Psoas muscle (tissue), 8 donors: ENCODE measurements around the gene JOSD2. TPM values are rescaled to one million over a fixed set of nuclear protein-coding genes. Genes with fewer than 3 reads are reported as not detected.

Source experiments
- ATAC-seq, 4 donors: fragments of 200-7000 bp; cut with Tn5 transposase; one replicate each; pipeline ENCODE4 v1.9.1; 2020; ENCODE audit warnings: moderate library complexity in 3 of 4, mild to moderate bottlenecking in 2 of 4
- DNase-seq, 2 donors: peaks; one replicate each; pipeline ENCODE4 v3.0.0-alpha.2; 2020
- H3K27ac ChIP-seq: fragments of 200-600 bp; one replicate; pipeline ENCODE4 v1.8.0; 2022
- H3K27me3 ChIP-seq, 3 donors: fragments of 200-600 bp in 1 of 3; one replicate each; pipeline versions ENCODE4 v1.6.1 to v1.8.0; 2013 to 2022; ENCODE audit warnings: low read length in 2 of 3, mild to moderate bottlenecking in 2 of 3, moderate library complexity in 1 of 3; ENCODE audit not compliant: insufficient read depth in 3 of 3
- H3K36me3 ChIP-seq, 2 donors: fragments of 200-600 bp in 1 of 2; one replicate each; pipeline versions ENCODE4 v1.6.1 to v1.8.0; 2013 to 2022; ENCODE audit warnings: low read depth in 1 of 2, mild to moderate bottlenecking in 1 of 2, moderate library complexity in 1 of 2; ENCODE audit not compliant: insufficient read depth in 1 of 2
- H3K4me1 ChIP-seq: fragments of 200-600 bp; one replicate; pipeline ENCODE4 v1.8.0; 2022
- H3K4me3 ChIP-seq: fragments of 200-600 bp; one replicate; pipeline ENCODE4 v1.8.0; 2022; ENCODE audit warnings: mild to moderate bottlenecking
- H3K9me3 ChIP-seq: fragments of 200-600 bp; one replicate; pipeline ENCODE4 v1.8.0; 2022
- WGBS, 3 donors: extraction: QIAGEN DNeasy Blood & Tissue Kit; methylation state at CpG; one replicate each; pipeline versions ENCODE4 v1.1.6 to v1.1.7; 2013; 5-methylcytosine and 5-hydroxymethylcytosine counted together
- intact Hi-C, 2 donors: fragments of 100-400 bp; cut with DNase I; formaldehyde crosslinking; loops; one replicate each; pipeline versions ENCODE4 v1.11.0 to v1.14.2; 2022
- polyA plus RNA-seq, 3 donors: library from polyadenylated mRNA; stranded (reverse); fragments of 200-250 nt; gene quantifications; one replicate each; pipeline ENCODE4 v1.2.3, GENCODE V29; 2013
- total RNA-seq, 4 donors: library from RNA; stranded (reverse); fragmentation: NEBNext Ultra II Directional in 2 of 4; extraction: Animal tissue kit (Norgen Biotek cat#: 25700) in 2 of 4; gene quantifications; one replicate each; pipeline versions ENCODE4 v1.2.1 to v1.2.4, GENCODE V29; 2021 to 2023
- TF ChIP-seq, protein P1 (sequence below): fragments of 200-600 bp; IDR thresholded peaks from one replicate; pipeline ENCODE4 v1.8.0; 2022; ENCODE audit warnings: antibody characterized with exemption
- donor health status: healthy with polysubstance abuse.
- donor health status: DM: no; HTN: no; CAD: no; lungs with moderate emphysema.
- donor health status: Bipolar disorder and iron deficiency.
- donor health status: healthy.
- donor health status: DM: yes; HTN: yes; CAD: no.
- donor health status: DM: no; HTN: no; CAD: no.
- donor health status: DM: no; HTN: no; CAD: no.
- donor health status: DM: yes; HTN: yes; CAD: no.

Gene JOSD2
- total and polyA plus RNA-seq, 7 donors, result 28.5 to 87.2 (median 41.0) TPM

GRCh38 chr19:50459067-50459456 lies 51.9 kb downstream of the JOSD2 start:
- Histone ChIP-seq H3K4me1 (no peaks in the 10 kb centered on the region), H3K27me3 (peaks cover 0 to 13% (median 0%) of the 10 kb centered on the region in 3 donors), H3K4me3 (no peak overlapping the region), H3K36me3 (peaks cover 0 to 71% of the 10 kb centered on the region in 2 donors), H3K9me3 (no peaks in the 10 kb centered on the region), H3K27ac (no peak overlapping the region)
- WGBS, 3 donors, result 49 to 58% (median 55%) methylated on average over 28 to 32 of the region's 32 CpGs
- ATAC-seq, result no peak
- TF ChIP-seq, protein P1, sequence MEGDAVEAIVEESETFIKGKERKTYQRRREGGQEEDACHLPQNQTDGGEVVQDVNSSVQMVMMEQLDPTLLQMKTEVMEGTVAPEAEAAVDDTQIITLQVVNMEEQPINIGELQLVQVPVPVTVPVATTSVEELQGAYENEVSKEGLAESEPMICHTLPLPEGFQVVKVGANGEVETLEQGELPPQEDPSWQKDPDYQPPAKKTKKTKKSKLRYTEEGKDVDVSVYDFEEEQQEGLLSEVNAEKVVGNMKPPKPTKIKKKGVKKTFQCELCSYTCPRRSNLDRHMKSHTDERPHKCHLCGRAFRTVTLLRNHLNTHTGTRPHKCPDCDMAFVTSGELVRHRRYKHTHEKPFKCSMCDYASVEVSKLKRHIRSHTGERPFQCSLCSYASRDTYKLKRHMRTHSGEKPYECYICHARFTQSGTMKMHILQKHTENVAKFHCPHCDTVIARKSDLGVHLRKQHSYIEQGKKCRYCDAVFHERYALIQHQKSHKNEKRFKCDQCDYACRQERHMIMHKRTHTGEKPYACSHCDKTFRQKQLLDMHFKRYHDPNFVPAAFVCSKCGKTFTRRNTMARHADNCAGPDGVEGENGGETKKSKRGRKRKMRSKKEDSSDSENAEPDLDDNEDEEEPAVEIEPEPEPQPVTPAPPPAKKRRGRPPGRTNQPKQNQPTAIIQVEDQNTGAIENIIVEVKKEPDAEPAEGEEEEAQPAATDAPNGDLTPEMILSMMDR, result no peak
- intact Hi-C loops, result no loop called here
- no peak for DNase-seq

DNA sequence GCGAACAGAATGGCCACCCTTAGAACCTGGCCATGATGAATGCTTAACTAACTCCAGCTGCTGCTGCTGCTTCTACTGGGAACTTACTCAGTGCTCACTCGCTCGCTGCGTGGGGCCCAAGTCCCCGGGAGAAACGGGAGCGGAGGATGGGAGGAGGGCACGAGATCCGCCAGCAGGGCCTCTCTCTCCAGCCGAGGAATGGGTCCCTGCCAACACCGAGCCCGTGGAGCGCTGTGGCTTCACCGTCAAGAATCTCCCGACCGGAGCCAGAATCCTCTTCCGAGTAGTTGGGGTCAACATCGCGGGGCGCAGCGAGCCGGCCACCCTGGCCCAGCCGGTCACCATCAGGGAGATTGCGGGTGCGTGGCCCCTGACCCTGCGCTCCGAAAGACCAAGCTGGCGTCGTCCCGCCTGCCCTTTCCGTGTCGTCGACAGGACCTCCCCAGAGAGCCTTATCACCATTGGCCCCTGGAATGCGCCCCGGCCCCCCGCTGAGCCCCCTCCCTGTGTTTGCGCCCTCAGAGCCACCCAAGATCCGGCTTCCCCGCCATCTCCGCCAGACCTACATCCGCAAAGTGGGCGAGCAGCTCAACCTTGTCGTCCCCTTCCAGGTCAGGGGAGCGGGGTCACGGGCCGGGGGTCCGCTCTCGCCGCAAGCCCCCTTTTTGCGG lies 52.5 kb downstream of the JOSD2 start:
- Histone ChIP-seq H3K9me3 (no peaks in the 10 kb centered on the region), H3K27me3 (peaks cover 0 to 13% (median 0%) of the 10 kb centered on the region in 3 donors), H3K27ac (no peak overlapping the region), H3K36me3 (peaks cover 0 to 73% of the 10 kb centered on the region in 2 donors), H3K4me3 (no peak overlapping the region), H3K4me1 (no peaks in the 10 kb centered on the region)
- ATAC-seq (no peak), DNase-seq (no peak)
- TF ChIP-seq, protein P1, result no peak
- WGBS, 3 donors, result 40 to 41% (median 41%) methylated on average over 45 to 50 of the region's 50 CpGs
- intact Hi-C loops, result no loop called here

DNA sequence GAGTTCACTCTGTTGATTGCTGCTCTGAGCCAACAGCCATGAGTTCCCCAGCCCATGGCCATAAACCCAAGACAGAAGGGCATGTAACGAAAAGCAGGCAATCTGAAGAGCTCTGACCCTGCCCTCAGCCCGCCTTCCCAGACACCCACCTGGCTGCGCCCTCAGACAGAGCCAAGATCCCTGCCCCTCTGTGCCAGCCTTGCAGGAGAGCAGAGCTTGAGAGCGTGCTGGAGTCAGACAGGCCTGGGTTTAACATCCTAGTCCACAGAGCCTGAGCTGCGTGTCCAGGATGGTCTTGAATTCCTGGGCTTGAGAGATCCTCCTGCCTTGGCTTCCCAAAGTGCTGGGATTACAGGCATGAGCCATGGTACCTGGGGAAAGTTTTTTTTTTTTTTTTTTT lies 53.7 kb downstream of the JOSD2 start:
- no peak for ATAC-seq
- Histone ChIP-seq H3K36me3 (peaks cover 0 to 77% of the 10 kb centered on the region in 2 donors), H3K4me3 (no peak overlapping the region), H3K27me3 (peaks cover 0 to 13% (median 0%) of the 10 kb centered on the region in 3 donors), H3K27ac (no peak overlapping the region), H3K4me1 (no peaks in the 10 kb centered on the region), H3K9me3 (no peaks in the 10 kb centered on the region)
- intact Hi-C loops, result no loop called here
- WGBS, 3 donors, result 84 to 88% (median 85%) methylated on average over 5 of the region's 5 CpGs
- TF ChIP-seq, protein P1, result no peak
- no peak for DNase-seq

Other genes starting within 250 kb of the JOSD2 start
- 1 to 10 TPM in 3 of 4 donors, under 1 TPM in 1; 0.65 to 2.4 (median 1.5) TPM for gene KCNC3, start 181.8 kb downstream of the JOSD2 start, total RNA-seq
- gene KCNC3, start 181.8 kb downstream of the JOSD2 start, polyA plus RNA-seq, result 1 to 10 TPM in 1 of 3 donors, under 1 TPM in 2; 0.10 to 1.1 (median 0.64) TPM
- gene NAPSA, start 145.6 kb downstream of the JOSD2 start, total RNA-seq, result under 1 TPM in 1 of 4 donors, not detected in 3; 0.29 TPM
- under 1 TPM; 0.10 to 0.47 (median 0.25) TPM for gene NAPSA, start 145.6 kb downstream of the JOSD2 start, polyA plus RNA-seq
- 100 to 1,000 TPM in 3 of 4 donors, 10 to 100 TPM in 1; 74.9 to 136 (median 119) TPM for gene NR1H2, start 134.7 kb downstream of the JOSD2 start, total RNA-seq
- gene NR1H2, start 134.7 kb downstream of the JOSD2 start, polyA plus RNA-seq, result 100 to 1,000 TPM; 135 to 153 (median 139) TPM
- 1 to 10 TPM; 4.5 to 9.7 (median 7.2) TPM for gene POLD1, start 126.8 kb downstream of the JOSD2 start, total RNA-seq
- gene POLD1, start 126.8 kb downstream of the JOSD2 start, polyA plus RNA-seq, result 1 to 10 TPM; 6.6 to 8.1 (median 6.9) TPM
- gene SPIB, start 92.3 kb downstream of the JOSD2 start, total RNA-seq, result under 1 TPM in 3 of 4 donors, not detected in 1; 0.11 to 0.44 (median 0.25) TPM
- gene SPIB, start 92.3 kb downstream of the JOSD2 start, polyA plus RNA-seq, result under 1 TPM in 2 of 3 donors, not detected in 1; 0.05 to 0.07 TPM
- gene MYBPC2, start 78.3 kb downstream of the JOSD2 start, total RNA-seq, result 1,000 to 10,000 TPM in 3 of 4 donors, 100 to 1,000 TPM in 1; 699 to 1,898 (median 1,482) TPM
- 1,000 to 10,000 TPM in 1 of 3 donors, 100 to 1,000 TPM in 1, 10 to 100 TPM in 1; 65.8 to 1,123 (median 804) TPM for gene MYBPC2, start 78.3 kb downstream of the JOSD2 start, polyA plus RNA-seq
- 10 to 100 TPM; 32.6 to 47.5 (median 43.3) TPM for gene EMC10, start 34.7 kb downstream of the JOSD2 start, total RNA-seq
- gene EMC10, start 34.7 kb downstream of the JOSD2 start, polyA plus RNA-seq, result 10 to 100 TPM; 33.1 to 37.6 (median 34.2) TPM
- 1 to 10 TPM; 1.2 to 5.3 (median 4.7) TPM for gene GARIN5A, start 34.3 kb downstream of the JOSD2 start, total RNA-seq
- 1 to 10 TPM; 1.3 to 2.7 (median 1.3) TPM for gene GARIN5A, start 34.3 kb downstream of the JOSD2 start, polyA plus RNA-seq
- gene ASPDH, start 2.7 kb upstream of the JOSD2 start, total RNA-seq, result not detected
- gene ASPDH, start 2.7 kb upstream of the JOSD2 start, polyA plus RNA-seq, result not detected
- 1 to 10 TPM in 1 of 4 donors, under 1 TPM in 3; 0.19 to 1.0 (median 0.31) TPM for gene LRRC4B, start 57.2 kb upstream of the JOSD2 start, total RNA-seq
- gene LRRC4B, start 57.2 kb upstream of the JOSD2 start, polyA plus RNA-seq, result under 1 TPM; 0.04 to 0.47 (median 0.32) TPM
- gene SYT3, start 128.7 kb upstream of the JOSD2 start, total RNA-seq, result under 1 TPM in 1 of 4 donors, not detected in 3; 0.26 TPM
- gene SYT3, start 128.7 kb upstream of the JOSD2 start, polyA plus RNA-seq, result under 1 TPM in 2 of 3 donors, not detected in 1; 0.07 to 0.12 TPM
- 1 to 10 TPM in 1 of 4 donors, under 1 TPM in 2, not detected in 1; 0.50 to 1.8 (median 0.54) TPM for gene C19orf81, start 138.3 kb upstream of the JOSD2 start, total RNA-seq
- 1 to 10 TPM in 1 of 3 donors, not detected in 2; 1.5 TPM for gene C19orf81, start 138.3 kb upstream of the JOSD2 start, polyA plus RNA-seq
- gene SHANK1, start 208.6 kb upstream of the JOSD2 start, total RNA-seq, result 1 to 10 TPM in 1 of 4 donors, under 1 TPM in 2, not detected in 1; 0.39 to 1.3 (median 0.83) TPM
- gene SHANK1, start 208.6 kb upstream of the JOSD2 start, polyA plus RNA-seq, result under 1 TPM in 2 of 3 donors, not detected in 1; 0.14 to 0.16 TPM
- 1 to 10 TPM; 1.6 to 4.5 (median 1.8) TPM for gene CLEC11A, start 212.2 kb upstream of the JOSD2 start, total RNA-seq
- gene CLEC11A, start 212.2 kb upstream of the JOSD2 start, polyA plus RNA-seq, result 1 to 10 TPM in 1 of 3 donors, under 1 TPM in 2; 0.83 to 4.0 (median 0.83) TPM